Measurements from ENCODE around the gene ARHGEF26. TPM values are rescaled to one million over a fixed set of nuclear protein-coding genes. Genes with fewer than 3 reads are reported as not detected.

Gene ARHGEF26, protein sequence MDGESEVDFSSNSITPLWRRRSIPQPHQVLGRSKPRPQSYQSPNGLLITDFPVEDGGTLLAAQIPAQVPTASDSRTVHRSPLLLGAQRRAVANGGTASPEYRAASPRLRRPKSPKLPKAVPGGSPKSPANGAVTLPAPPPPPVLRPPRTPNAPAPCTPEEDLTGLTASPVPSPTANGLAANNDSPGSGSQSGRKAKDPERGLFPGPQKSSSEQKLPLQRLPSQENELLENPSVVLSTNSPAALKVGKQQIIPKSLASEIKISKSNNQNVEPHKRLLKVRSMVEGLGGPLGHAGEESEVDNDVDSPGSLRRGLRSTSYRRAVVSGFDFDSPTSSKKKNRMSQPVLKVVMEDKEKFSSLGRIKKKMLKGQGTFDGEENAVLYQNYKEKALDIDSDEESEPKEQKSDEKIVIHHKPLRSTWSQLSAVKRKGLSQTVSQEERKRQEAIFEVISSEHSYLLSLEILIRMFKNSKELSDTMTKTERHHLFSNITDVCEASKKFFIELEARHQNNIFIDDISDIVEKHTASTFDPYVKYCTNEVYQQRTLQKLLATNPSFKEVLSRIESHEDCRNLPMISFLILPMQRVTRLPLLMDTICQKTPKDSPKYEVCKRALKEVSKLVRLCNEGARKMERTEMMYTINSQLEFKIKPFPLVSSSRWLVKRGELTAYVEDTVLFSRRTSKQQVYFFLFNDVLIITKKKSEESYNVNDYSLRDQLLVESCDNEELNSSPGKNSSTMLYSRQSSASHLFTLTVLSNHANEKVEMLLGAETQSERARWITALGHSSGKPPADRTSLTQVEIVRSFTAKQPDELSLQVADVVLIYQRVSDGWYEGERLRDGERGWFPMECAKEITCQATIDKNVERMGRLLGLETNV
- total RNA-seq, result 0.40 and 0.59 TPM in 2 replicates

GRCh38 chr3:154120961-154121700 is at the start of gene ARHGEF26:
TSS of gene ARHGEF26 (plus strand) at chr3:154121390. CDS start at chr3:154121993, 603 bp downstream.

Other genes with a start within 250 kb of the ARHGEF26 start
- gene DHX36, start 203.1 kb downstream of the ARHGEF26 start, total RNA-seq, result 23.1 and 29.1 TPM in 2 replicates